HepG2 (cell line): ENCODE measurements around the gene RBBP9. TPM values are rescaled to one million over a fixed set of nuclear protein-coding genes. Genes with fewer than 3 reads are reported as not detected.

Experiments used
- ATAC-seq: fragments of 200-7000 bp; cut with Tn5 transposase; 3 replicates; pipeline ENCODE4 v1.9.1; 2020; ENCODE audit warnings: mild to moderate bottlenecking, moderate library complexity
- BruUV-seq: library from RNA; stranded (reverse); fragments of 400-500 nt; replicated peaks from 2 replicates; lab custom pipeline; 2021; lab: Mats Ljungman, UMichigan
- CTCF ChIA-PET: fragments of 300-600 bp; formaldehyde crosslinking; extraction: SDS; loops from one replicate; lab custom pipeline; 2021; ENCODE audit warnings: low total read pairs, inconsistent platforms, low intra/inter-chr PET ratio; lab: Yijun Ruan, JAX
- POLR2A ChIA-PET: fragments of 350-600 bp; sonication (Branson Sonifier 250); formaldehyde crosslinking; loops from one replicate; lab custom pipeline; 2020; ENCODE audit warnings: antibody characterized with exemption, inconsistent platforms; lab: Yijun Ruan, JAX
- DNase-seq: peaks from one replicate; pipeline ENCODE4 v3.0.0-alpha.2; 2015; ENCODE audit warnings: low spot score
- FAIRE-seq: peaks from 3 replicates; lab custom pipeline; 2011; peaks lifted over from hg19 to GRCh38; lab: Jason Lieb, UNC
- H2AFZ ChIP-seq: one replicate; pipeline ENCODE4 v1.6.1; 2011; ENCODE audit warnings: low read length, inconsistent platforms
- H3K27ac ChIP-seq: fragments of 300-600 bp; 3 replicates; pipeline ENCODE4 v1.8.0; 2011; ENCODE audit warnings: mixed run types, mild to moderate bottlenecking, mixed read lengths, low read length, inconsistent platforms; ENCODE audit not compliant: insufficient read depth; ENCODE audit errors: extremely low read length
- H3K27me3 ChIP-seq, 2 experiments: fragments of 200-600 bp in 1 of 2; 2 replicates in 1 of 2; 3 replicates in 1 of 2; pipeline versions ENCODE4 v1.6.0 to v1.8.0; 2011; ENCODE audit warnings: low read length in 2 of 2, mild to moderate bottlenecking in 2 of 2, moderate library complexity in 2 of 2, inconsistent platforms in 1 of 2; ENCODE audit not compliant: insufficient read depth in 2 of 2, control insufficient read depth in 1 of 2
- H3K36me3 ChIP-seq, 2 experiments: fragments of 200-600 bp in 1 of 2; replicated peaks in 1 of 2; 2 replicates in 1 of 2; 3 replicates in 1 of 2; pipeline versions ENCODE4 v1.5.1 to v1.8.0; 2011; ENCODE audit warnings: low read length in 2 of 2, inconsistent platforms in 1 of 2; ENCODE audit not compliant: insufficient read depth in 2 of 2, control insufficient read depth in 1 of 2
- H3K4me1 ChIP-seq: 2 replicates; pipeline ENCODE4 v1.5.1; 2012; ENCODE audit warnings: low read length, inconsistent platforms; ENCODE audit not compliant: insufficient read depth
- H3K4me2 ChIP-seq: 2 replicates; pipeline ENCODE4 v1.6.0; 2011; ENCODE audit warnings: low read depth, low read length, inconsistent platforms
- H3K4me3 ChIP-seq, 3 experiments: fragments of 200-600 bp in 1 of 3; sonication (generic), shearing (Covaris generic) in 1 of 3; replicated peaks in 1 of 3; 2 replicates each; pipeline ENCODE4 v1.5.1; 2011 to 2016; ENCODE audit warnings: low read length in 3 of 3, inconsistent platforms in 2 of 3, low read depth in 2 of 3, mild to moderate bottlenecking in 2 of 3, control low read depth in 1 of 3, mixed read lengths in 1 of 3; ENCODE audit not compliant: insufficient read depth in 1 of 3
- H3K79me2 ChIP-seq: one replicate; pipeline ENCODE4 v1.6.1; 2011; ENCODE audit warnings: low read length, inconsistent platforms; ENCODE audit not compliant: insufficient read depth
- H3K9ac ChIP-seq: 2 replicates; pipeline ENCODE4 v1.6.0; 2011; ENCODE audit warnings: mild to moderate bottlenecking, low read depth, low read length, inconsistent platforms; ENCODE audit not compliant: insufficient read depth
- H3K9me3 ChIP-seq: 2 replicates; pipeline ENCODE4 v1.5.1; 2012; ENCODE audit warnings: mild to moderate bottlenecking, low read length
- H4K20me1 ChIP-seq: 2 replicates; pipeline ENCODE4 v1.6.0; 2011; ENCODE audit warnings: inconsistent platforms, mild to moderate bottlenecking, low read length, moderate library complexity; ENCODE audit not compliant: insufficient read depth
- ARID2 ChIP-seq: sonication (generic); formaldehyde crosslinking; IDR thresholded peaks from 2 replicates; pipeline ENCODE4 v1.8.1; 2022; ENCODE audit warnings: mild to moderate bottlenecking, missing genetic modification reagents, borderline replicate concordance
- CBX1 ChIP-seq: IDR thresholded peaks from one replicate; pipeline ENCODE4 v1.6.1; 2016; ENCODE audit warnings: antibody characterized with exemption, low read depth
- GATAD2A ChIP-seq: IDR thresholded peaks from 2 replicates; pipeline ENCODE4 v1.6.1; 2016
- HHEX ChIP-seq: IDR thresholded peaks from 2 replicates; pipeline ENCODE4 v1.6.1; 2016; ENCODE audit warnings: control low read depth
- LCORL ChIP-seq, 2 experiments: fragments of 450-650 bp in 1 of 2; sonication (generic) in 1 of 2; formaldehyde crosslinking in 1 of 2; IDR thresholded peaks; 2 replicates each; pipeline versions ENCODE4 v1.5.0 to v1.6.1; 2017 to 2020; ENCODE audit warnings: antibody characterized with exemption in 1 of 2, missing genetic modification reagents in 1 of 2
- MED13 ChIP-seq: sonication (generic); formaldehyde crosslinking; IDR thresholded peaks from 2 replicates; pipeline ENCODE4 v1.5.0; 2020; ENCODE audit warnings: missing genetic modification reagents
- NFYC ChIP-seq: IDR thresholded peaks from 2 replicates; pipeline ENCODE4 v1.6.1; 2016; ENCODE audit warnings: missing genetic modification reagents, missing compliant biosample characterization
- PCBP2 ChIP-seq: fragments of 200-400 bp; formaldehyde crosslinking; optimal IDR thresholded peaks from 2 replicates; pipeline ENCODE3; 2018; ENCODE audit warnings: low read length, low read depth; ENCODE audit not compliant: poor library complexity, severe bottlenecking
- PHF21A ChIP-seq: sonication (generic); formaldehyde crosslinking; IDR thresholded peaks from 2 replicates; pipeline ENCODE4 v1.5.0; 2020; ENCODE audit warnings: mild to moderate bottlenecking, missing genetic modification reagents
- RFX5 ChIP-seq: IDR thresholded peaks from 2 replicates; pipeline ENCODE4 v1.6.1; 2011; ENCODE audit warnings: low read depth, low read length, improper control_type of control experiment
- STAT6 ChIP-seq: sonication (generic); formaldehyde crosslinking; IDR thresholded peaks from 2 replicates; pipeline ENCODE4 v1.4.0; 2020; ENCODE audit warnings: missing genetic modification reagents, mild to moderate bottlenecking, borderline replicate concordance
- ZNF136 ChIP-seq: sonication (generic); formaldehyde crosslinking; IDR thresholded peaks from 2 replicates; pipeline ENCODE4 v1.8.1; 2022; ENCODE audit warnings: low read depth, mild to moderate bottlenecking, moderate library complexity, missing genetic modification reagents
- ZNF674 ChIP-seq: sonication (generic); formaldehyde crosslinking; IDR thresholded peaks from 2 replicates; pipeline ENCODE4 v1.5.0; 2020; ENCODE audit warnings: low read depth, mild to moderate bottlenecking, missing genetic modification reagents
- ZNF83 ChIP-seq: sonication (generic); formaldehyde crosslinking; IDR thresholded peaks from 2 replicates; pipeline ENCODE4 v1.4.0; 2020; ENCODE audit warnings: missing genetic modification reagents, mild to moderate bottlenecking, borderline replicate concordance
- WGBS: methylation state at CpG from one replicate; pipeline ENCODE4 v1.1.6; 2017; ENCODE audit warnings: low lambda C conversion rate; 5-methylcytosine and 5-hydroxymethylcytosine counted together
- in situ Hi-C: cut with HindIII; loops from 2 replicates; pipeline ENCODE4 v1.10.0; 2017; ENCODE audit warnings: low pct_unique_long_range_greater_than_20kb; ENCODE audit not compliant: extremely low pct_ligation_motif_present
- intact Hi-C: fragments of 100-400 bp; cut with micrococcal nuclease; formaldehyde crosslinking; loops from one replicate; pipeline ENCODE4 v1.10.0; 2022; ENCODE audit not compliant: unreplicated experiment
- polyA plus RNA-seq, 8 experiments: library from polyadenylated mRNA; depleted of rRNA in 3 of 8; stranded (reverse) in 7 of 8; unstranded in 1 of 8; fragments of >200 nt; fragmentation: Illumina TruSeq in 4 of 8; extraction: Trizol in 4 of 8; gene quantifications; 2 replicates each; pipeline versions ENCODE4 v1.2.1 to v1.2.3, GENCODE V29; 2011 to 2016; ENCODE audit warnings: low read depth in 4 of 8, missing spikeins in 1 of 8, mixed read lengths in 1 of 8; ENCODE audit not compliant: insufficient read depth in 1 of 8
- total RNA-seq, 5 experiments: library from RNA; depleted of rRNA; stranded (reverse); fragments of >200 nt; fragmentation: Illumina TruSeq; extraction: Trizol; gene quantifications; 2 replicates each; pipeline ENCODE4 v1.2.3, GENCODE V29; 2016; ENCODE audit warnings: low read depth in 1 of 5
- TF ChIP-seq, protein P1 (sequence below): sonication (generic); formaldehyde crosslinking; IDR thresholded peaks from 2 replicates; pipeline ENCODE4 v1.8.0; 2022; ENCODE audit warnings: missing genetic modification reagents, low read depth, mild to moderate bottlenecking, borderline replicate concordance
- TF ChIP-seq, protein P2 (sequence below): sonication (generic); formaldehyde crosslinking; IDR thresholded peaks from 2 replicates; pipeline ENCODE4 v1.4.0; 2020; ENCODE audit warnings: missing genetic modification reagents, borderline replicate concordance
- TF ChIP-seq, protein P3 (sequence below): sonication (generic); formaldehyde crosslinking; IDR thresholded peaks from 2 replicates; pipeline ENCODE4 v1.8.0; 2022; ENCODE audit warnings: mild to moderate bottlenecking, missing genetic modification reagents, moderate library complexity

Gene RBBP9
- total and polyA plus RNA-seq, 2 of the 13 experiments (the other 11 are each of a cell fraction or from before 2014, with no cell fraction given) = 28.0 to 56.3 TPM

- TF ChIP-seq GATAD2A (CRISPR knock-in tag) (no peak), ZNF136 (CRISPR knock-in tag) (no peak), CBX1 (no peak)
- TF ChIP-seq, all 625 proteins: peak for 0
These were observed 44.7 kb upstream of the RBBP9 start (continued) for GRCh38 chr20:18541741-18542140.

- ATAC-seq (no peak), FAIRE-seq (no peak), DNase-seq (no peak)
- intact Hi-C loops = no loop called here
- Histone ChIP-seq H3K9me3 (no peaks in the 10 kb centered on the region), H3K4me2 (no peak overlapping the region), H3K4me3 (no peak overlapping the region), H3K4me1 (peaks cover 20% of the 10 kb centered on the region), H3K36me3 (peaks cover 26 to 67% of the 10 kb centered on the region in 2 experiments), H3K79me2 (no peaks in the 10 kb centered on the region), H3K9ac (no peak overlapping the region), H4K20me1 (no peaks in the 10 kb centered on the region), H3K27me3 (no peaks in the 10 kb centered on the region), H3K27ac (no peak overlapping the region), H2AFZ (no peak overlapping the region)
- in situ Hi-C loops = no loop called here
- no TSS peak for BruUV-seq
- CTCF ChIA-PET = no interaction called here
- WGBS = 100% methylated on average over 2 of the region's 2 CpGs
- POLR2A ChIA-PET = interaction anchor here (1.0 kb wide), 1 partner anchor 48 kb away, joined by 4 read pairs; no protein-coding TSS in a partner anchor
- TF ChIP-seq LCORL (IDR thresholded peaks at IDR 0.05) (no peak), LCORL (CRISPR knock-in tag; IDR thresholded peaks at IDR 0.05) (no peak), RFX5 (no peak), ZNF83 (no peak), PHF21A (CRISPR knock-in tag) (no peak), HHEX (CRISPR knock-in tag) (no peak), MED13 (CRISPR knock-in tag) (no peak), STAT6 (CRISPR knock-in tag) (no peak), NFYC (CRISPR knock-in tag) (no peak), ARID2 (CRISPR knock-in tag) (no peak), PCBP2 (no peak), ZNF674 (CRISPR knock-in tag) (no peak)
- TF ChIP-seq, protein P1, sequence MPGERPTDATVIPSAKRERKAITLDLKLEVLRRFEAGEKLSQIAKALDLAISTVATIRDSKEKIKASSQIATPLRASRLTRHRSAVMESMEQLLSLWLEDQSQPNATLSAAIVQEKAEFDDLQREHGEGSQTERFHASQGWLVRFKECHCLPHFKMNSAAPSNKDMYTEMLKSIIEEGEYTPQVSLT (CRISPR knock-in tag) = no peak
- TF ChIP-seq, protein P2, sequence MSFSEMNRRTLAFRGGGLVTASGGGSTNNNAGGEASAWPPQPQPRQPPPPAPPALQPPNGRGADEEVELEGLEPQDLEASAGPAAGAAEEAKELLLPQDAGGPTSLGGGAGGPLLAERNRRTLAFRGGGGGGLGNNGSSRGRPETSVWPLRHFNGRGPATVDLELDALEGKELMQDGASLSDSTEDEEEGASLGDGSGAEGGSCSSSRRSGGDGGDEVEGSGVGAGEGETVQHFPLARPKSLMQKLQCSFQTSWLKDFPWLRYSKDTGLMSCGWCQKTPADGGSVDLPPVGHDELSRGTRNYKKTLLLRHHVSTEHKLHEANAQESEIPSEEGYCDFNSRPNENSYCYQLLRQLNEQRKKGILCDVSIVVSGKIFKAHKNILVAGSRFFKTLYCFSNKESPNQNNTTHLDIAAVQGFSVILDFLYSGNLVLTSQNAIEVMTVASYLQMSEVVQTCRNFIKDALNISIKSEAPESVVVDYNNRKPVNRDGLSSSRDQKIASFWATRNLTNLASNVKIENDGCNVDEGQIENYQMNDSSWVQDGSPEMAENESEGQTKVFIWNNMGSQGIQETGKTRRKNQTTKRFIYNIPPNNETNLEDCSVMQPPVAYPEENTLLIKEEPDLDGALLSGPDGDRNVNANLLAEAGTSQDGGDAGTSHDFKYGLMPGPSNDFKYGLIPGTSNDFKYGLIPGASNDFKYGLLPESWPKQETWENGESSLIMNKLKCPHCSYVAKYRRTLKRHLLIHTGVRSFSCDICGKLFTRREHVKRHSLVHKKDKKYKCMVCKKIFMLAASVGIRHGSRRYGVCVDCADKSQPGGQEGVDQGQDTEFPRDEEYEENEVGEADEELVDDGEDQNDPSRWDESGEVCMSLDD (CRISPR knock-in tag) = no peak
- TF ChIP-seq, protein P3, sequence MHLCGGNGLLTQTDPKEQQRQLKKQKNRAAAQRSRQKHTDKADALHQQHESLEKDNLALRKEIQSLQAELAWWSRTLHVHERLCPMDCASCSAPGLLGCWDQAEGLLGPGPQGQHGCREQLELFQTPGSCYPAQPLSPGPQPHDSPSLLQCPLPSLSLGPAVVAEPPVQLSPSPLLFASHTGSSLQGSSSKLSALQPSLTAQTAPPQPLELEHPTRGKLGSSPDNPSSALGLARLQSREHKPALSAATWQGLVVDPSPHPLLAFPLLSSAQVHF (CRISPR knock-in tag) = no peak
These were observed 40.6 kb upstream of the RBBP9 start for GRCh38 chr20:18537651-18538050.
